Measurements from ENCODE around the gene WIPI1. TPM values are rescaled to one million over a fixed set of nuclear protein-coding genes. Genes with fewer than 3 reads are reported as not detected.
"Not testable (repeated sequence)": the region's sequence is repeated elsewhere in the genome, so short reads cannot be mapped to it uniquely, and the experiment has no call there.

WIPI1 gene

DNA sequence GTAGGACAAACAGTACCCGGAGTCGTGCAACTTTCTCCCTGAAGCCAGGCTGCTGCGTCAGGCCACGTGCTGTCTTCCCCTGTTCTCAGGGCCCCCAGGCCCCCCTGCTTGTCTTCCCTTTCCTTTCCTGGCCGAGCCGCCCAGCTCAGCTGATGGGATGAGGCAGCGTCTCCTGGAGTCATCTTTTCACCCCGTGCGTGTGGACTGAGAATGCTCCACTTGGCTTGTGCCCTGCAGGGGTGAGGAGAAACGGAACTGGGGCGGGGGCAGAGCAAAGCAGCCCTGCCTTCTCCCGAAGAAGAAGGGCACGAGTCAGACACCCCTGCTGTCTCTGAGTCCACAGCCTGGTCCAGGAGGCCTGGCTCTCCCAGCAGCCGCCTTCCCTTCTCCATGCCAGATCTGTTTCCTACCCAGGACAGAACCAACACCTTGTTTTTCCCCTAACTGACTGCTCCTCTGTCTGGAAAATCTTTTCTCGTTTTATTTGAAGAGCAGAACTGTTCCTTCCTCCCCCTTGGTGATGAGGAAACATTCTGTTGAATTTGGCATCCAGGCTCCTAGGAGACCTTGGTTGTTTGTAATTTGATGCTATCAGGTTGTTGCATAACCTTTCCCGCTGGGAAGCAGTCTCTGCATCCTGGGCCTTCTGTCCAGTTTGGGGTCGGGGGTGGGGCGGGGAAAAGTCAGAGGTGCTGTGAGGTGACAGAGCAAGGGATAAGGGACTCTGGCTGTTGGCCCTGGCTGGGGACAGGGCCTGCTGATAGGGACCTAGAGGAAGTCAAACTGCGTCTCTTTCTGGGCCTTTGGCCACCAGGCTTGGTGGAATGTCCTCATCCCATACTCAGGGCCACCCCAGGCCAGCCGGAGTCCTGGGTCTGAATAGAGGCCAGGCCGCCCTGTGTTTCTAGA lies 78.8 kb downstream of the WIPI1 start:
- Histone ChIP-seq H3K9me3 (replicated peaks; ENCODE audit: low read length) (no peaks in the 10 kb centered on the region), H3K4me2 (ENCODE audit: low read length) (peak overlapping the region; percentile 71), H3K27me3 (ENCODE audit: control insufficient read depth, insufficient read depth, low read length) (no peaks in the 10 kb centered on the region), H3K9ac (ENCODE audit: low read depth, low read length) (peak overlapping the region; percentile 79), H3K4me3 (ENCODE audit: low read length) (peak overlapping the region; percentile 23), H3K4me1 (ENCODE audit: control insufficient read depth, insufficient read depth, low read length) (peaks cover 50% of the 10 kb centered on the region), H3K36me3 (ENCODE audit: insufficient read depth, low read length) (no peaks in the 10 kb centered on the region)

DNA sequence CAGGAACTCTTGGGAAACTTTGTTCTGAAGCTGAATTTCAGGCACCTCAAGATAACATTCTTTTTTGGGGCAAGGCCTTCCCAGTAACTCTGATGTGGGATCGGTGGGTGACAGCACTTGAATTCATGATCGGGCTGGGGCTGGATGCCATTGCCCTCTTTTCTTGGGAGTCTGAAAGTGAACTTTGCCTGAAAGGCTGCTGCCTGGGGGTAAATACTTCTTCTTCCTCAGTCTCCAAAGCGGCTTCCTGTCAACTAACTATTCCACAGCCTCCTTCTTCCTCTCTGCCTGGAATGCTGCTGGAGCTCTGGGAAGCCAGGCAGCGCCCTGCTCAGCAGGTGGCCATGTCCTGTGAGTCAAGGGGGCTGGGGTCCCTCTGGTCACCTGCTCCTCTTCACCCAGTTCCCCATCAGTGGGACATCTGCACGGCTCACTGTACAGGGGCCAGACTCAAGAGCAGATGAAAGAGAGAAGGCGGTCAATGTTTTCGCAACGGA lies 79.5 kb downstream of the WIPI1 start:
- Histone ChIP-seq H3K4me3 (ENCODE audit: low read length) (no peak overlapping the region), H3K4me1 (ENCODE audit: control insufficient read depth, insufficient read depth, low read length) (peaks cover 43% of the 10 kb centered on the region)

DNA sequence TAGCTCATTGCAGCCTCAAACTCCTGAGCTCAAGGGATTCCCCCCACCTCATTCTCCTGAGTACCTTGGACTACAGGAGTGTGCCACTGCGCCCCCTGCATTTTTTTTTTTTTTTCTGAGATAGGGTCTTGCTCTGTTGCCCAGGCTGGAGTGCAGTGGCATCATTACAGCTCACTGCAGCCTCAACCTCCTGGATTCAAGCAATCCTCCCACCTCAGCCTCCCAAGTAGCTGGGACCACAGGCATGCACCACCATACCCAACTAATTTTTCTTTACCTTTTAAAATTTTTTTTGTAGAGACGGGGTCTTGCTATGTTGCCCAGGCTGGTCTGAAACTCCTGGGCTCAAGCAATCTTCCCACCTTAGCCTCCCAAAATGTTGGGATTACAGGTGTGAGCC lies 81.1 kb downstream of the WIPI1 start:
- not testable (repeated sequence) for H3K36me3 ChIP-seq (ENCODE audit: insufficient read depth, low read length); H3K9me3 ChIP-seq (replicated peaks; ENCODE audit: low read length); H3K9ac ChIP-seq (ENCODE audit: low read depth, low read length); H3K27me3 ChIP-seq (ENCODE audit: control insufficient read depth, insufficient read depth, low read length); H3K4me3 ChIP-seq (ENCODE audit: low read length); H3K4me2 ChIP-seq (ENCODE audit: low read length)
- H3K4me1 ChIP-seq (ENCODE audit: control insufficient read depth, insufficient read depth, low read length): peaks cover 37% of the 10 kb centered on the region

More for the DNA sequence above, 79.5 kb downstream of the WIPI1 start:
- no peaks in the 10 kb centered on the region for H3K36me3 ChIP-seq (ENCODE audit: insufficient read depth, low read length)
- H3K4me2 ChIP-seq (ENCODE audit: low read length): peak overlapping the region; percentile 71
- H3K27me3 ChIP-seq (ENCODE audit: control insufficient read depth, insufficient read depth, low read length): no peaks in the 10 kb centered on the region
- peak overlapping the region; percentile 79 for H3K9ac ChIP-seq (ENCODE audit: low read depth, low read length)
- H3K9me3 ChIP-seq (replicated peaks; ENCODE audit: low read length): no peaks in the 10 kb centered on the region

DNA sequence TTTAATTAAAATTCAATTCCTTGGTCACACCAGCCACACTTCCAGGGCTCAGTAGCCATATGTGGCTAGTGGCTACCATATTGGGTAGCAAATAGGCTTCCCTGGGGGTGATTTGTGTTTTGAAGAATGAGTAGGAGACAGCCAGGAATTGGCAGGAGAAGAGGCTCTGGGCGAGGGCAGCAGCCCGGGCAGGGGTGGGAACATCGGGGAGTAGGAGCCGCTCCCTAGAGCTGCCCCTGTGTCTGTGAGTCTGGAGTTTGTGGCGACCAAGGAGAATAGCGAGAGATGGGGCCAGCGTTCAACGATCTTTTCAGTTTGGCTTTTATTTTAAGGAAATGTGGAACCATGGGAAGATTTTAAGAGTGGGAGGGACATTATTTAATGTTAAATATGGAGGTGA lies 81.7 kb downstream of the WIPI1 start:
- no peaks in the 10 kb centered on the region for H3K36me3 ChIP-seq (ENCODE audit: insufficient read depth, low read length)
- H3K4me2 ChIP-seq (ENCODE audit: low read length): no peak overlapping the region
- no peak overlapping the region for H3K9ac ChIP-seq (ENCODE audit: low read depth, low read length)
- H3K27me3 ChIP-seq (ENCODE audit: control insufficient read depth, insufficient read depth, low read length): no peaks in the 10 kb centered on the region
- H3K4me3 ChIP-seq (ENCODE audit: low read length): no peak overlapping the region
- peaks cover 32% of the 10 kb centered on the region for H3K4me1 ChIP-seq (ENCODE audit: control insufficient read depth, insufficient read depth, low read length)
- H3K9me3 ChIP-seq (replicated peaks; ENCODE audit: low read length): no peaks in the 10 kb centered on the region

Small RNA genes lying within 50 kb of the gene (small RNA-seq; reads per million reads assigned to genes)
- gene MIR635: not detected
